ENCODE measurements around the gene MEGF11.

Gene MEGF11

DNA sequence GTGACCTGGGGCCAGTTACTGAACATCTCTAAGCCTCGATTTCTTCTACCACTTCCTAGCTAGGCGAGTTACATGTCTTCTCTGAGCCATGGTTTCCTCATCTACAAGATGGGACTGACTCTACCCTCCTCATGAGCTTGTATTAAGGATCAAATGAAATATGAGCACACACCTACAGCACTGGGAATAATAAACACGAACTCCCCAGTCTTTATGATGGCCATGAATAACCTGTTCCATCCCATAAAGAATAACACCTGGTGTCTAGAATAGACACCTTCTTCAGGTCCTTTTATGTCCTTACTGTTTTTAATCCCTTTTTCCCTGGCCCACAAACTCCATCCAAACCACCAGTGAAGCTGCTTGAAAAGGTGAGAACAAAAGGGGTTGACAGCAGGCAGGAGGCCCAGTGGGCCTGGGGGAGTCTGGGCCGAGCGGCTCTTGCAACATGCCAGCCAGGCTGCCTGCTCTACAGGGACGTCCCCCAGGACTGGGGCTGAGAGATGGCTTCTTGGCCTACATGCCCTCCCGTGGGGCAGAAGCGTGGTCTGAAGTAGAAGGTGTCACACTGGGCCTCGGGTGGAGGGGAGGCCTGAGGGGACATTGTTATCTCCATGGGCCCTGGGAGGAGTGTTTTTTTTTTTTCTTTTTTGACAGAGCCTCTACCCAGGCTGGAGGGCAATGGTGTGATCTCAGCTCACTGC is 206.1 kb downstream of the MEGF11 start:
- DNase-seq = no peak

DNA sequence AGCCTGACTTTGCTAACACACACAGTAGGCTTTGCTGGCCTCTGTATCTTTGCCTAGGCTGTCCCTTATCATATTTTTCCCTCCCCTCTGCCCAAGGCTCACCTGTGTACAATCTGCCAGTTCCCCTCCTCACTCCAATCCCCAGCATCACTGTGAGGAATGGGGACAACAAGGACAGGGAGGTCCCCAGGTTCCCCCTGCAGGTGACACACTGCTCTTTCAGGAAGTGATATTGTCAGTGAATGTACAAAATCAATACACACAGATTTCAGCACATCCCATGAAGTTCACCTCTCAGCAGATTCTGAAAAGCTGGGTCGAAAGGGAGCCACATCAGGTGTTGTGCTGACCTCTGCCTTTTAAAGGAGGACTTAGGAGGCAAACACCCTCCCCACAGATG is 206.8 kb downstream of the MEGF11 start:
- DNase-seq = no peak

DNA sequence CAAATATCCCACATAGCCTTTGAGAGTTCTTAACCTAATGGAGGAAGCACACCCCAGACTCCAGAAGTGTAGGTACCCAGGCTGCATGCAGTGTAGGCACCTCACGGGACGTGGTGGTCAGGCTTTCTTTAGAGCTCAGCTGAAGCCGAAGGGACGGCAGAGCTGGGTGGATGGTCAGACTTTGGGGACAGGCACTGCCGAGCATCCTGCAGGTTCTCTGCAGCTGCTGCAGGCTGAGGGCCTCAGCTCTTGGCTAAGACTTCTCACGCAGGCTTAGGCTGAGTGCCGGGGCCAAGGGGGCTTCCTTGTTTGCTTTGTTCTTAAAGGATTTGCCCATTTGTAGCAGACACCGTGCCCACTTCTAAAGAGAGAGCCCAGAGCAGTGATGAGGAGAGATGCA is 207.2 kb downstream of the MEGF11 start:
- no peak for DNase-seq

DNA sequence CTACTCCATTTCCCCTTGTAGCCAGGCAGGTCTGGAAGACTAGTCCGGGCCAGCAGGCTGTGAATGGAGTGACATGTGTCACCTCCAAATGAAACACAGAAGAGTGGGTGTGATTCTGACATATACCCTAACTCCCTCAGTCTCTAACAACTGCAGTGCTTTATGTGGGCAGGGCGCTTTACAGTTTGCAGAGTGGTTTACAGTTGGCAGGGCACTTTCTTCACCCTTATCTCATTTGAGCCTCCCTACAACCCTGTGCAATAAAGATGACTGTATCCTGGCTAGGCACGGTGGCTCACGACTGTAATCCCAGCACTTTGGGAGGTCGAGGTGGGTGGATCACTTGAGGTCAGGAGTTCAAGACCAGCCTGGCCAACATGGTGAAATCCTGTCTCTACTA is 208.0 kb downstream of the MEGF11 start:
- no peak for DNase-seq

DNA sequence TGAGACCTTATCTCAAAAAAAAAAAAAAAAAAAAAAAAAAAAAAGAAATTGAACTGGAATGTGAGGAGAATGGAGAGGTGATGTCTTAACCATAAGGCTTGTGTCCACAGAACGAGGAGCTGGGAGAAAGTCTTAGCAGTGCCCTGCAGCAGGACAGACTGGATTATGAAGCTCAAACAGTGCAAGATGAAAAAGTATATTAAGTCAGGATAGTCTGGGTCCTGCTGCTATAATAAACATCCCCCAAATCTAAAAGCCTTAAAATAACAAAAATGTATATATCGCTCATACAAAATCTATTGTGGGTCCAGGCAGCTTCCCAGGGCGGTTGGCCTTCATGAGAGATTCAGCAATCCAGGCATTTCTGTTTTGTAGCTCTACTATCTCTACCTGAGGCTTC is 208.7 kb downstream of the MEGF11 start:
- DNase-seq = no peak

DNA sequence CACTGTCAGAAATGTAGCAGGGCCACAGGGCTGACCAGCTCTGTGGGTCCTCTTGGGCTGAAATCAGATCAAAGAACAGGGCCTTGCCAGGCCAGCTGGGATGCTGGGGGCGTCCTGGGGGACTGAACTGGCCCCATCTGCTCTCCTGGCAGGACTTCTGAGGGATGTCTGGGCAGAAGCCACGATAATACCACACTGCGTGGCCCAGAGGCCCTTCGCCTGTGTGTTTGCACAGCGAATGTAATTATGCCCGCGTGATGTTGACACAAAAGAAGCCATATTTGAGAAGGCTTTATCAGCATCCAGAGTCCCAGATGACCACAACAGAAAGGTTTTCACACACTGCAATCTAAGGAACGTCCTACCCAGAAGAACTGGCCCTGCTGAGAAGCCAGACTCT is 210.3 kb downstream of the MEGF11 start:
- DNase-seq = no peak

DNA sequence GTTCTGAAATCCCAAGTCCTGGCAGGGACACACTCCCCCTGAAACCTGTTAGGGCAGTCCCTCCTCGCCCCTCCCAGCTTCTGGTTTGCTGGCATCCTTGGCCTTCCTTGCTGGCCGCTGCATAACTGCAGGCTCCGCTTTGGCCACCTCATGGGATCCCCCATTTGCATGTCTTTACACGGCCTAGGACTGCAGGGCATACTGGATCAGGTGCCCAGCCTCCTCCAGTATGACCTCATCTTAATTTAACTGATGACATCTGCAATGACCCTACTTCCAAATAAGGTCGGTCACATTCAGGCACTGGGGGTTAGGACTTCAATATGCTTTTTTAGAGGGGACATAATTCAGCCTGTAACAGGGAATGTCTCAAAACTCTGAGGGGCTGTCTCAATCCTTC is 210.9 kb downstream of the MEGF11 start:
- no peak for DNase-seq

DNA sequence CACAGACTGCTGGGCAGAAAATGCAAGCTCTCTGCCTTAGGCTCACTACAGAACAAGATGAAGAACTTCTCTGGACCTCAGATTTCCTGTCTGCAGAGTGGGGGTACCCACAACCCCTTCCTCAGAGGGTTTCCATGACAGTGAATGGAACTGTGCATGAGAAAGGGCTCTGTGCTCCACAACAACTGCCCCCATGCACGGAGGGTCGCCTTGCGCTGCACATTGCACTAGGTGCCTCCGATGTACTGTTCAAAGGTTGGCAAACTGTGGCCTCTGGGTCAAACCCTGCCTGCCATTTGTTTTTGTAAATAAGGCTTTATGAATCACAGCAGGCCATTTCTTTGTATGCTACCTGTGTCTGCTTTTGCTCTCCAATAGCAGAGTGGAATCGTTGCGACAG is 212.3 kb downstream of the MEGF11 start:
- DNase-seq = no peak

DNA sequence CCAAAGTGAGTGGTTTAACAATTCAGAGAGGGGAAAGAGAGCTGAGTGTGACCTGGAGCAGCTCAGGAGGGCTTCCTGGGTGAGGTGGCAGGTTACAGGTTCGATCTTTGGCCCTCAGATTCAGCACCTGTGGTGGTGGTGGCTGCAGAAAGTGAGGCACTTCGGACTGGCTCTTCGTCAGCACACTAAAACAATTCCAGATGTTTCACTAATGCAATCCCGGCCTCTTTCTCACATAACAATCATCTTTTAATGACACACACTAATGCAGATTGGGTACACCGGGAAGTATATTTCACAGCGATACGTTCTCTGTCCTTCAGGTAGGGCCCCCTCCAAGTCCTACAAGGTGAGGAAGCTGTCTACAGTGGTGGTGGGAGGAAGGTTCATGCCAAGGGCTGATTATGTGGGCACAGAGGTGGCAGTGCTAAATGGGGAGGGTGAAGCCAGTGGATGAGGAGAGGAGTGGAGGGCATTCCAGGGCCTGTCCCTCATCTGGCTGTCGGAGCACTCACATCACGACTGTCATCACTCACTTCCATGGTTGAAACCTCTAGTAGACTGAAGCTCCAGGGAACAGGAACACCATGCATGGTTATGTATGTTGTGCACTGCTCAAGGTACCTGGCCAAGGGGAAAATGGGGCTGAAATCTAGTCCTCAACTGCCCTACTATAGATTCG is 213.2 kb downstream of the MEGF11 start:
- DNase-seq = no peak

DNA sequence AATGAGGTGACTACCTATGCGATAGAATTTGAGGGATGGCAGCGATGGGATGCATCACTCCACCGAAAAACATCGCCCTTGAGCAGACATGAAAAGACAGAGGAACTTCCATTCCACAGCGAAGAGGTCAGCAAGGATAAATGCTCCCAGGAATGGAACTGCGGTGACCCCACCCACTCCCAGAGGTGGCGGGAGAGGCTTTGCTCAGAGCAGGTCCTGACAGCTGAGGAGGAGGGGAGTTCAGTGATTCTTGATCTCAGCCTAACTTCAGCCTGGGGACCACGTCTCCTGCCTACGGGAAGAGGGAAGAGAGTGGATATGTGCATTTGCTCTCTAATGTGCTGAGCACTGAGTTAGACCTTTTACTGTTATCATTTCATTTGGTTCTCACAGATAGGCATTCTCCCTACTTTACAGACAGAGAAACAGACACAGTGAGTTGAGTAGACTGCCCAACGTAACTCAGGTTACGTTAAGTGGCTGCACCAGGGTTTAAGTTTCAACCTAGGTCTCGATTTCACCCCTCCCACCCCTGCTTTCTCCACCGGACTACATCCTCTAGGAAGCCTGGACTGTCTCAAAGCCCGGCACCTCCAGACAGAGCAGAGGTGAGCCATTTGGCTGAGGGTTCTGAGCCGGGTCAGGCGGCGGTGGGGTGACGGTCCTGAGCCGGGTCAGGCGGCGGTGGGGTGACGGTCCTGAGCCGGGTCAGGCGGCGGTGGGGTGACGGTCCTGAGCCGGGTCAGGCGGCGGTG is 214.3 kb downstream of the MEGF11 start:
- no peak for DNase-seq

DNA sequence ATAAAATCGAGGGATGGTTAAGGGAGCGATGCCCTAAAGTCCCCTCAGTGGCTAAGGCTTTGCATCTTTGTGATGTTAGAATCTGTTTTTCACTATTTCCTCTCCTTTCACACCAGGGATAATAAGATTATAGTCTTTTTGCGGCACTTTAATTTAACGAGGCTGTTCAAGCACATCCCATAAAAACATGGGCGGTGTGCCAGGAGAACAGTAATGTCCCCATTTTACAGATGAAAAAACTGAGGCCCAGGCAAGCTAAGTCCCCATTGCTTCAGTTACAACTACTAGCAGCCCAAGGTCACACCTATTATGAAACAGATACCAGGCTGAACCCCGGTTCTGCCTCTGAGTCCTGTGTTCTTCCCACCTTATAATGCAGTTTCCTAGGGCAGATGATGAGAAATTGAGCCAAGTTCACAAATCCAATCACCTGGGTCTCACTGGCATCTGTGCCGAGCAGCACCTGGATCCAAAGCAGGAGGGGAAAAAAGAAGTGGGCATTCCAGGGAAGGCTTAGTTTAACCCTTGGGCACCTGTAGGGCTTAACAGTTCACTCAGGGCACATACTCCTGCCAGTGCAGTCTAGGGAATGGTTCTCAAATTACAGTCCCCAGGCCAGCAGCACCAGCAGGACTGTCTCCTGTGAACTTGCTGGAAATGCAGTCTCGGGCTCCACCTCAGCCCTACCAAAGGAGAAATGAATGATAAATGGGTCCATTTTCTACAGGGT is 215.0 kb downstream of the MEGF11 start:
- no peak for DNase-seq

DNA sequence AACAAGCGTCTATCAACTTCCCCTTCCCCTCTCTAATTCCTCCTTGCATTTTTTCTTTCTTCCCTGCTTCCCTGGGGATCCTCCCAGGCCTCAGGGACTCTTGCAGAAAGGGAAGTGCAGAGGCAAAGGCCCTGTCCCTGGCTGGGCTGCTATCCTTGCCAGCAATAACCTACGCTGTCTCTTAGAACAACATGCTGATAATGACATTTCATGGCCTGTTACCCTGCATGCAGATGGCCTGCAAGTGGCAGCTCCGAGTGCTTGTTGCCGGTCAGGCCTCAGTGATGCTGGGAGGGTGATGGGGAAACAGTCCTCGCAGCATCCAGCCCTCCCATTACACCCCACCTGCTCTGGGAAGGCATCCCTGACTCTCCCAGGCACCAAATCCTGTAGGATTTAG is 216.7 kb downstream of the MEGF11 start:
- no peak for DNase-seq

DNA sequence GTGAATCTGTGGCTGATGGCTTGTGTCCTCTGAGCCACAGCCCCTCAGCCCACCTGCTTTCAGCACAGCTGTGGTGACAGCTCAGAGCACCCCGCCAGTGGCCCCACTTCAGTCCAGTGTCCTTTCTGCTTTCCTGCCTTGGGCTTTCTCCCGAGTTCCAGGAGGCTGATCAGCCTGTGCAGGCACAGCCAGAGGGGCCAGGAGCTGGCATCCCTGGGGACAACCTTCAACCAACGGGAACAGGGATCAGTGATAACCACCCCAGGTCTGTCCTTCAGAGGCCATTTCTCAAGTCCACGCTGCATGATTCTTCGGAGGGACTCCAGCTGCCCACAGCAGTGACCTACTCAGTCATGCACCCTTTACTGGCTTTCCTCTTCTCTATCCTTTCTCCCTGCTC is 217.6 kb downstream of the MEGF11 start:
- no peak for DNase-seq

DNA sequence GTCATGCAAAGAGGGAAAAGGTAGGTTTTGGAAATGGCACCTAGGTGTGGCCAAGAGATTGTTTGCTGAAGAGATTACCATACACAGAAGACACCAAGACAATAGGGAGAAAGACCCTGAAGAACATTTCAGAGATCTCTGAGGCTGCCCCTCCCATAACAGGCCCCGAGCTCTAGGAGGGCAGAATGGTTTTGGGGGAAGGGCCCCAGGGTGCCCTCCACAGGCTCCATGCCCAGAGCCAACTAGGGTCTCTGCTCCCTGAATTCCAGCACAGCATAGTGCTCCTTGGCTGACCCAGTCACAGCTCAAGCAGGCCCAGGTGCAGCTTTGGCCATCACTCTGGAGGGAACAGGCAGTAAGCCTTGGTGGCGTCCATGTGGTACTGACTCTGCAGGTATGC is 220.4 kb downstream of the MEGF11 start:
- DNase-seq = no peak

DNA sequence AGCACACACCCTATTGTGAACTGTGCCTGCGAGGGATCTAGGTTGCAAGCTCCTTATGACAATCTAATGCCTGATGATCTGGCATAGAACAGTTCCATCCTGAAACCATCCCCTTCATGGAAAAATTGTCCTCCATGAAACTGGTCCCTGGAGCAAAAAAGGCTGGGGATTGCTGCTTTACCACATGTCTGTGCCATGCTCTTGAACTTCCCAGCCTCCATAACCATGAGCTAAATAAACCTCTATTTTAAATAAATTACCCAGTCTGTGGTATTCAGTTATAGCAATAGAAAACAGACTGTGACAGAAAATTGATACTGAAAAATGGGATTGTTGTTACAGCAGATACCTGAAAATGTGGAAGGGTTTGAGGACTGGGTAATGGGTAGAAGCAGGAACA is 221.5 kb downstream of the MEGF11 start:
- DNase-seq = no peak

DNA sequence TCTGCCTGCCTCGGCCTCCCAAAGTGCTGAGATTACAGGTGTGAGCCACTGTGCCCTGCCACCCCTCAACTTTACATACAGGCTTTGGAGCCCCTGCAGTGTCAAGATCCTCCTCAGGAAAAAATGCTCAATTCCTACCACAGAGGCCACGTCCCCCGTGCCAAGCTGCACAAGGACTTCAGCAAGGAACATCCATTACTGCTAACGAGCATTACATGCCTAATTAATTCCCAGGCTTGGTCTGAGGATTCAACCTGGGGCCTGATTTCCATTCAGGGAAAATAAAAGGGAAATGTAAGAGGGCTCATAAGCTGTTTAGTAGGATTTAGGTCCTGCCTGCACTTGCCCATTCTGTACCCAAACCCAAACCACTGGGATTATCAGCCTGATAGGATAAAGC is 222.9 kb downstream of the MEGF11 start:
- peak; percentile 56 for DNase-seq

DNA sequence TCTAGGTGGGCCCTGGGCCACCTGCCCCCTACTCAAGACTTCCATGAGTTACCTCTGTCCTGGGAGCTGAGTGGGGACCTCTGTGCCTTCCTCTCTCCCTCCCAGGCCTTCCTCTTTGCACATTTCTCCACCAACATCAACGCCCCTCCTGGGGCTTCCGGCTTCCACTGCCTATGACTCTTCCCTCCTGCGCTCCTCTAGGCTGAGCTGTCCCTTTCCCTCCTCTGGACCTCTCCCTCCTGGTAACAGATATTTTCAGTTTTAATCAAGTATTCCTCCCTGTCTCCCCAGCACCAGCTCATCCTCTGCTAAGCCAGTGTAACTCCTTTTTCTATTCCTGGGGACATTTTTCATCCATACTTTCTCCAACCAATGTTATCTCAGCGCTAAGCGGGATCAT is 223.9 kb downstream of the MEGF11 start:
- DNase-seq = no peak

DNA sequence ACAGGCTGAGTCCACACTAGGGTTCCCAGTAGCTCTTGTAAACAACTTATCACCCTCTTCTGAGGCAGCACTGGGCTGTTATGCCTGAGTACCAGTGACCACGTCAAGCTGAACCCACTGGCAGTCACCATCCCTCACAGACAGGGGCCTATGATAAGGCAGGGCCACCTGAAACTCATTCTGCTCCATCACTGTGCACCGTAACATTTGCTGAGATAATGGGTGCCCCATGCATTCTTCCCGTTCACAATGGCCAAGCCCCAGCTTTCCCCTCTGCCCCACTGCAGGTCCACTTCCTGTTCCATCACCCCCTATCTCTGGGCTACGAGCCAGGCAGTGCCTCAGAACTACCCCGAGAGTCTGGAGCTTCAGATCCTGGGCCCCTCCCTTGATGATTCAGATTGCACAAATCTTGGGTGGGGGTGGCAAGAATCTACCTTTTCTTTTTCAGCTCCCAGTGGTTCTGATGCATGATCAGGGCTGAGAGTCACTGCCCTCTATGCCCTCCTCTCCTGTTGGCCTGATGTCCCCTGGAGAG is 226.2 kb downstream of the MEGF11 start:
- DNase-seq = no peak

DNA sequence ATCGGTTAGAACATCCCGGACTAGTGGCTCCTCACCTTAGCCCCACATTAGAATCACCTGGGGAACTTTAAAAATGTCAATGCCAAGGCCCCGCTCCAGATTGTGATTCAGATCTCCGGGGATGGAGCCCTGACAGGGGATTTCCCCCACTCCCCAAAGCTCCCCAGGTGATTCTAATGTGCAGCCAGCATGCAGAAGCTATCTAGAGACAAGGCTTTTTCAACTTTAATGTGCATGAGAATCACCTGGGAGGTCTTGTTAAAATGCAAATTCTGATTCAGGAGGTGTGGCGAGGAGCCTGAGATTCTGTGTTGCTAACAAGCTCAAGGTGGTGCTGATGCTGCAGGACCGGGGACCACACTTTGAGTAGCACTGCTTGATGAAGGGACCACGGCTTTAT is 227.6 kb downstream of the MEGF11 start:
- no peak for DNase-seq

DNA sequence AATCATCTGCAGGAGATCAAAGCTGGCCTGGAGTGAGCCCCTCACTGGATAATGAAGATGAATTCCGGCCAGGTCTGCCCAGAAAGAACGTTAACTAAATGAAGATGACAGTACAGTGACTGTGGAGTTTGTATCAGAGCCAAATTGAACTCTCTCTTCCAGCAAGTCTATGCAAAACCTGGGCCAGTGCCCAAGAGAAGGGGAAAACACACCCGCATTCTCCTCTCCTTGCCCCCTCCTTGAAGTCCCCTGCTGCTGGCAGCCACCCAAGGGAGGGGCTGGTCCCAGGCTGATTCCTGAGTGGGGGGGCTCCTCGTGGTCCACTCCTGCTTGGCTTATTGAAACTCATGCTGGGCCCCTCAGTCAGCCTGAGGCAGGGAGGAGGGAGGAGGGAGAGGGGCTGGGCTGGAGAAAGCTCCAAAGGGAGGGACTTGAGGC is 228.5 kb downstream of the MEGF11 start:
- peak; percentile 10 for DNase-seq

DNA sequence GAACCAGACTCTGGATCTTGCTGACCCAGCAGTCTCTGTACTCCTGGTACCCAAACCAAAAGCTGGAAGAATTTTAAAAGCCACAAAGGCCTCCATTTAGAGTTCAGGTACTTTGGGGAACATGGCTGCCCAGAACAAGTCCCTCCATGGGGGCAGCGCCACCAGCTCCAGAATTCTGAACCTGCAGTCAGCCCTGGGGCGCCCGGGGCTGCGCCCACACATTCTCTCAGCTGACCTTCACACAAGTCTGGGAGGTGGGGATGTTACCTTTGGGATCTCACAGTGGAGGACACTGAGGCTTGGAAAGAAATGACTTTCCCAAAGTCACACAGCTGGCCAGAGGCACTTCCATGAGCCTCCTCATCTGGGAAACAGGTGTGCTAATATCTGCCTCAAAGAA is 229.4 kb downstream of the MEGF11 start:
- DNase-seq = no peak

DNA sequence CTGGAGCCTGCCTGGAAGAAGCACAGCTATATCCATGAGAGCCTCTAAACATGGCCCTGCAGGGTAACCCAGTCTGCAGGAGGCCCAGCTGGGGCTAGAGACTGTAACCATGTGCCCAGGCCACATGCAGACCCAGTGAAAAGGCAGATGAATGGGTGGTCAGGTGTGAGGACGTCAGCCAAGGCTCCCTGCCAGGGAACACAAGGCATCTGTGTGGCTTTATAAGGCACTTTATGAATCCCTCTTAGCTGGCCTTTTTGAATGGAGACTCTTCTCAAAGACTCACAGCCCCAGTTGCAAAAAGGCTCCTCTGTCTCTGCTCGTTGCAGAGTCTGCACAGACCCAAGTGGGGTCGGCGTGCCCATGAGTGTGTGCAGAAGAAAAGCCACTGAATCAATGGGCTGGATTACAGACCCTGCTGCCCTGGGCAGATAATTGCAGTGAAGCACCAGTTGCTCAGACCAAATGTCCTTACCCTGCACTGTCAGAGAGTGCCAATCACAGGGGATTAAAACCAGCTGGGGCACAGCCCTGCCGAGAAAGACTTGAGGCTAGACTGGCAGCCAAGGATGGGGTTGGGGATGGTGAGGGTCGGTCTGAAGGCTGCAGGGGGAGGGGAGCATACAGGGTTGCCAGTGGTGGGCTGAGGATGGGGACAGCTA is 230.1 kb downstream of the MEGF11 start:
- DNase-seq = peak; percentile 9

DNA sequence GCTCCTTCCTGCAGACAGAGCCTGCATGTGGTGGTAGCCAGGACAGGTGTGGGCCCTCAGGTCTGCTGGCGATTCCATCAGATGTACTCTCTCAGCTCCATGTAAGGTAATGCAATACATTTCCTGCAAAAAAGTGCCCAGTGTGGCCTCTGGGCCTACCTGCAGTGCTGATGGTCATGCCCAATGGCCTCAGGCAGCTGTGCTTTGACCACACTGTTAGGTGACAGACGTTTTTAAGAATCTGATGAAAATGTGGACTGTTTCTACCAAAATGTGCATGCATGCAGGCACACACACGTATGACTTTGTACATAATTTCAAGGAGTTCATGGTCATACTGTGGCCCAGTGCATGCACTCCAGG is 231.4 kb downstream of the MEGF11 start:
- DNase-seq = no peak
